NCI-H1930 (cell line): ENCODE results near the gene AUTS2.

Experiments
- DNase-seq, 2 experiments: peaks; one replicate each; lab custom pipeline; 2025; lab: John Stamatoyannopoulos, UW

AUTS2 gene

GRCh38 chr7:70602117-70602516, 1003.8 kb downstream of the AUTS2 start:
- no peak for DNase-seq

- no peak for DNase-seq
Measured at GRCh38 chr7:70607281-70607680, 1009.0 kb downstream of the AUTS2 start.

GRCh38 chr7:70607759-70608158, 1009.5 kb downstream of the AUTS2 start:
- no peak for DNase-seq

- no peak for DNase-seq
Measured at GRCh38 chr7:70608229-70608628, 1010.0 kb downstream of the AUTS2 start.

GRCh38 chr7:70612811-70613210, 1014.5 kb downstream of the AUTS2 start:
- DNase-seq = no peak

GRCh38 chr7:70614237-70615045, 1016.2 kb downstream of the AUTS2 start:
- no peak for DNase-seq

- DNase-seq = no peak
Measured at GRCh38 chr7:70615066-70615606, 1016.9 kb downstream of the AUTS2 start.

- DNase-seq = no peak
Measured at GRCh38 chr7:70616211-70616610, 1017.9 kb downstream of the AUTS2 start.

- no peak for DNase-seq
Measured at GRCh38 chr7:70616821-70617220, 1018.5 kb downstream of the AUTS2 start.

- no peak for DNase-seq
Measured at GRCh38 chr7:70618020-70618551, 1019.8 kb downstream of the AUTS2 start.

GRCh38 chr7:70619130-70619529, 1020.9 kb downstream of the AUTS2 start:
- DNase-seq = peak in 1 of 2 experiments; percentile 11

GRCh38 chr7:70619659-70620058, 1021.4 kb downstream of the AUTS2 start:
- DNase-seq = no peak

- DNase-seq = no peak
Measured at GRCh38 chr7:70620333-70621055, 1022.2 kb downstream of the AUTS2 start.

GRCh38 chr7:70621954-70622600, 1023.8 kb downstream of the AUTS2 start:
- DNase-seq = no peak

- DNase-seq = no peak
Measured at GRCh38 chr7:70622936-70623335, 1024.7 kb downstream of the AUTS2 start.

GRCh38 chr7:70624500-70625103, 1026.3 kb downstream of the AUTS2 start:
- DNase-seq = no peak

- no peak for DNase-seq
Measured at GRCh38 chr7:70627461-70627860, 1029.2 kb downstream of the AUTS2 start.

- DNase-seq = no peak
Measured at GRCh38 chr7:70630440-70630817, 1032.2 kb downstream of the AUTS2 start.

GRCh38 chr7:70630818-70631457, 1032.7 kb downstream of the AUTS2 start:
- no peak for DNase-seq

- no peak for DNase-seq
Measured at GRCh38 chr7:70631718-70632117, 1033.4 kb downstream of the AUTS2 start.

- no peak for DNase-seq
Measured at GRCh38 chr7:70632400-70632799, 1034.1 kb downstream of the AUTS2 start.
